Chondrocyte (in vitro differentiated cells): ENCODE results near the gene RNF224. TPM values are rescaled to one million over a fixed set of nuclear protein-coding genes. Genes with fewer than 3 reads are reported as not detected.

Experiments used
- DNase-seq: peaks from one replicate; pipeline ENCODE4 v3.0.0; 2021; ENCODE audit warnings: mixed read lengths, low spot score
- H3K27ac Mint-ChIP-seq: one replicate; pipeline ENCODE4 v1.8.0; 2021; ENCODE audit warnings: mild to moderate bottlenecking, moderate library complexity, mixed read lengths; ENCODE audit not compliant: unreplicated experiment
- H3K27me3 Mint-ChIP-seq: 2 replicates; pipeline ENCODE4 v1.8.0; 2021; ENCODE audit warnings: low read depth, mixed read lengths
- H3K36me3 Mint-ChIP-seq: 2 replicates; pipeline ENCODE4 v1.8.0; 2021; ENCODE audit warnings: low read depth, mixed read lengths
- H3K4me1 Mint-ChIP-seq: 2 replicates; pipeline ENCODE4 v1.8.0; 2021; ENCODE audit warnings: low read depth, mild to moderate bottlenecking, mixed read lengths
- H3K4me3 Mint-ChIP-seq: one replicate; pipeline ENCODE4 v1.8.0; 2021; ENCODE audit warnings: mild to moderate bottlenecking, moderate library complexity, mixed read lengths; ENCODE audit not compliant: unreplicated experiment
- H3K9me3 Mint-ChIP-seq: 2 replicates; pipeline ENCODE4 v1.8.0; 2021; ENCODE audit warnings: low read depth, mixed read lengths
- CTCF ChIP-seq: fragments of 200-600 bp; sonication (generic); IDR thresholded peaks from 2 replicates; pipeline ENCODE4 v1.5.0; 2021; ENCODE audit warnings: antibody characterized with exemption, mild to moderate bottlenecking, moderate library complexity
- total RNA-seq: library from RNA; stranded (reverse); gene quantifications from 3 replicates; pipeline ENCODE4 v1.2.1, GENCODE V29; 2021

RNF224 gene
- total RNA-seq, 1 donor from 2014 or later = not detected

- Mint-ChIP-seq H3K9me3 (no peaks in the 10 kb centered on the region), H3K4me1 (peaks cover 6% of the 10 kb centered on the region), H3K27ac (no peak overlapping the region), H3K4me3 (no peak overlapping the region), H3K36me3 (peaks cover 19% of the 10 kb centered on the region), H3K27me3 (no peaks in the 10 kb centered on the region)
- DNase-seq = no peak
- TF ChIP-seq CTCF = no peak
Observed at GRCh38 chr9:137181680-137182079, 45.6 kb upstream of the RNF224 start.

GRCh38 chr9:137182836-137183235, 44.5 kb upstream of the RNF224 start:
- Mint-ChIP-seq H3K27ac (no peak overlapping the region), H3K36me3 (peaks cover 15% of the 10 kb centered on the region), H3K27me3 (no peaks in the 10 kb centered on the region), H3K4me3 (no peak overlapping the region), H3K9me3 (no peaks in the 10 kb centered on the region), H3K4me1 (peaks cover 17% of the 10 kb centered on the region)
- TF ChIP-seq CTCF = no peak
- no peak for DNase-seq

GRCh38 chr9:137183980-137184595, 43.2 kb upstream of the RNF224 start:
- no peak for TF ChIP-seq CTCF
- DNase-seq = no peak
- H3K27me3 Mint-ChIP-seq = no peaks in the 10 kb centered on the region
- no peak overlapping the region for H3K27ac Mint-ChIP-seq
- no peaks in the 10 kb centered on the region for H3K9me3 Mint-ChIP-seq
- peaks cover 22% of the 10 kb centered on the region for H3K4me1 Mint-ChIP-seq
- H3K36me3 Mint-ChIP-seq = peaks cover 17% of the 10 kb centered on the region
- H3K4me3 Mint-ChIP-seq = no peak overlapping the region

DNA sequence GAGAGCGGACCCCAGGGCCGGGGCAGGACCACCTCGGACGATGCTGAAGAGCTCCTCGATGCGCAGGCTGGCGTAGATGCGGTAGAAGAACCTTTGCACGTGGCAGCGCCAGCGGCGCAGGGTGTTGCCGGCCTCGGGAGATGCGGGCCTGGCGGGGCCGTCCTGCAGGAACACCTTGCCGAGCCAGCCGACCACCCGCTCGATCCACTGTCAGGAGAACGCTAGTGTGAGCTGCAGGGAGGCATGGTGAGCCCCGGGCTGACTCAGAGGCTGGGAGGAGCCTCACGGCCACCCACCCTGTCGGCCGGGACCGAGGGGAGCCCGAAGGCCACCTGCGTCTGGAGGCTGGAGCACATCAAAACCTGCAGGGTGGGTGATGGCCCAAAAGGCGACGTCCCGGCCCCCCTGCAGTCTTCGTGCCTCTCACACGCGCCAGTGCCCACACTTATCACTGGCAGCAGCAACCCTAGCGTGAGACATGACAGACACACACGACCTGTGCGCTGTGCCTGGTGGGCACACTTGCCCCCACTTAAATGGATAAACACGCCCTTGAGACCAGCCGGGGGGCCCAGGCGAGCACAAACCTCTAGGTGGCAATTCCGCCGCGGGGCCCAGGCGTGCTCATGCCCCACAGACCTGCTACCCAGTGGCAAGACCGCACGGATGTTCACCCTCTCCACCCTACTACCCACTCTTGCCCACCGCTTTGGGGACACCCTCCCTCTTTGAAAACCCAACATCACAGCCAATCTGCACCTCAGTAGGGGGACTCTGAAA, 42.2 kb upstream of the RNF224 start:
- peaks cover 29% of the 10 kb centered on the region for H3K4me1 Mint-ChIP-seq
- H3K36me3 Mint-ChIP-seq = peaks cover 11% of the 10 kb centered on the region
- H3K27me3 Mint-ChIP-seq = no peaks in the 10 kb centered on the region
- no peak overlapping the region for H3K27ac Mint-ChIP-seq
- H3K4me3 Mint-ChIP-seq = no peak overlapping the region
- no peaks in the 10 kb centered on the region for H3K9me3 Mint-ChIP-seq
- no peak for TF ChIP-seq CTCF
- no peak for DNase-seq

GRCh38 chr9:137185921-137186320, 41.4 kb upstream of the RNF224 start:
- H3K27ac Mint-ChIP-seq = no peak overlapping the region
- peaks cover 12% of the 10 kb centered on the region for H3K36me3 Mint-ChIP-seq
- no peak for TF ChIP-seq CTCF
- no peak overlapping the region for H3K4me3 Mint-ChIP-seq
- peaks cover 34% of the 10 kb centered on the region for H3K4me1 Mint-ChIP-seq
- no peak for DNase-seq
- no peaks in the 10 kb centered on the region for H3K9me3 Mint-ChIP-seq
- H3K27me3 Mint-ChIP-seq = no peaks in the 10 kb centered on the region
